Stimulated activated memory B cell treated with anti-CD40 and anti-IgM and Interleukin-4, amounts not matched to agents 10 μg/mL and 1 μg/mL and 100 μg/mL, for 72 hours (primary cell): ENCODE data around the gene MVK.

Source experiments
- ATAC-seq: fragments of 150-1000 bp; cut with Tn5 transposase; 2 replicates; pipeline ENCODE4 v1.10.0; 2021
- H3K27ac Mint-ChIP-seq: one replicate; pipeline ENCODE4 v1.8.0; 2022; ENCODE audit warnings: mild to moderate bottlenecking, mixed read lengths
- H3K27me3 Mint-ChIP-seq: one replicate; pipeline ENCODE4 v1.8.0; 2022; ENCODE audit warnings: mixed read lengths
- H3K36me3 Mint-ChIP-seq: one replicate; pipeline ENCODE4 v1.8.0; 2022; ENCODE audit warnings: mixed read lengths
- H3K4me1 Mint-ChIP-seq: one replicate; pipeline ENCODE4 v1.8.0; 2022; ENCODE audit warnings: mixed read lengths
- H3K4me3 Mint-ChIP-seq: one replicate; pipeline ENCODE4 v1.8.0; 2022; ENCODE audit warnings: mild to moderate bottlenecking, moderate library complexity, mixed read lengths
- H3K9me3 Mint-ChIP-seq: one replicate; pipeline ENCODE4 v1.8.0; 2022; ENCODE audit warnings: mixed read lengths

Gene MVK

DNA sequence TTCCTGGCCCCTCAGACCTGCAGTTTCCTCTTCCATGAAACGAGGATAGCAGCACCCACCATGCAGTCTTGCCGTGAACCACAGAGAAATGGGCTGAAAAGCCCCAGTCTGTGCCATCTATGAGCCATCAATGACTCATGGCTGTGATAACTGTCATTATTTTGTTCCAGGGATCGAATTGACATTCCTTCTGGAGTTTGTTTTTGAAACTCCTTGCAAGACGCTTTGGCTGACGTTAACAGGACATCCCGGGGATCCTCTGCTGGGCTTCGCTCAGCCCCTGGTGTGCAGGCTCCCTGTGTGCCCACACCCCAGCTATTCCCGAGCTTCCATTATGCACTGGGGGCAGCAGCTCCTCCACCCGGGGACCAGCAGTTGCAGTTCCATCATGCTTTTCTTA is 34.1 kb upstream of the MVK start:
- Mint-ChIP-seq H3K9me3 (no peaks in the 10 kb centered on the region), H3K27ac (no peak overlapping the region), H3K4me3 (no peak overlapping the region), H3K27me3 (no peaks in the 10 kb centered on the region), H3K4me1 (no peaks in the 10 kb centered on the region), H3K36me3 (peaks cover 19% of the 10 kb centered on the region)
- no peak for ATAC-seq

DNA sequence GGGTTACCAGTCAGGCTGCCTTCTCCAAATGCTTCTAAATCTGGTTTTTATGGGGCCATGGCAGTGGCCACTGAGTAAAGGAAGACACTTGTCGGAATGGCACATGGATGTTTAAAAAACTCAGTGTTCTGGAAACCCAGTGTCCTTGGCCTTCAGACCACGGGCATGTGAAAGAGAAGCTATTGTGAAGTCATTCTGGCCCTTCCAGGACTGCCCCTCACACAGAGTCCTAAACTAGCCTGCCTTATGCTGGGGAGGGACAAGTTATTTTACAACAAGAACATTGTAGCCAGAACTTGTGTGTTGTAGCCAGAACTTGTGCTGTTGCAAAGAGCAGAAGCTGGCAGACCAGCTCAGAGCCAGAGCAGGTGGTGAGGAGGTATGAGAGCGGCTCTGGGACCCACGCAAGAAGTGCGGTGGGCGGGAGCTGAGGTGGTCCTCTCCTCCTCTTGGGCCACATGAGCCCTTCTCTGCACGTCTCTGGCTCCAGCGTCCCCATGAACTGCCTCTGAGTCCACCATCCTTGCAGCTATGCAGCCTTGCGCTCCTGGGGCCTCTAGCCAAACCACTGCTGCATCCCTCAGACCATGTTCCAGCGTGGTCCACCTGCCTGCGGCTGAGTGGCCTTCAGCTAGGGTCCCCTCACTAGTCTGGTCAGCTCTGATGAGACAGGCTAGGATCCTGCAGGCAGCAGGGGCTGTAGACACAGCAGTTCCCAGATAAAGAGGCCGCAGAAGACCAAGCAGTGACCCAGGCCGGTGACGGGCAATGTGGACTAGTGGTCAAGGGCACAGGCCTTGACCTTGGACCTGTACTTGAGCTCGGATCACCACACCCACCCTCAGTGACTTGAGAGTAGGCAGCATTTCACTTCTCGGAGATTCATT is 32.8 kb upstream of the MVK start:
- no peaks in the 10 kb centered on the region for H3K4me1 Mint-ChIP-seq
- no peaks in the 10 kb centered on the region for H3K9me3 Mint-ChIP-seq
- peaks cover 1% of the 10 kb centered on the region for H3K27me3 Mint-ChIP-seq
- H3K4me3 Mint-ChIP-seq, result no peak overlapping the region
- ATAC-seq, result no peak
- H3K36me3 Mint-ChIP-seq, result peaks cover 13% of the 10 kb centered on the region
- no peak overlapping the region for H3K27ac Mint-ChIP-seq

DNA sequence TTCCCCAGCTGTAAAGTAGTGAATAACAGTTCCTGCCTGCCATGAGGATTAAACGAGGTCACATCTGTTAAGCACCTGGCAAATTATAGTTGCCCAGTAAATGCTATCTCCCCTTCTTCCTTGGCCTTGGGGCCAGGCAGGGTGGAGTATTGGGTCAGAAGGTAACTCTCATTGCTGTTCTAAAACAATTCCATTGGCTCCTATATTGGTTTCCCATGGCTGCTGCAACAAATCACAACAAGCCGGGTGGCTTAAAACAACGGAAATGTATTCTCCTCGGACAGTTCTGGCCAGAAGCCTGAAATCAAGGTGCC is 32.2 kb upstream of the MVK start:
- Mint-ChIP-seq H3K36me3 (peaks cover 10% of the 10 kb centered on the region), H3K4me3 (no peak overlapping the region), H3K9me3 (no peaks in the 10 kb centered on the region), H3K4me1 (no peaks in the 10 kb centered on the region), H3K27ac (no peak overlapping the region), H3K27me3 (peaks cover 7% of the 10 kb centered on the region)
- ATAC-seq, result no peak

DNA sequence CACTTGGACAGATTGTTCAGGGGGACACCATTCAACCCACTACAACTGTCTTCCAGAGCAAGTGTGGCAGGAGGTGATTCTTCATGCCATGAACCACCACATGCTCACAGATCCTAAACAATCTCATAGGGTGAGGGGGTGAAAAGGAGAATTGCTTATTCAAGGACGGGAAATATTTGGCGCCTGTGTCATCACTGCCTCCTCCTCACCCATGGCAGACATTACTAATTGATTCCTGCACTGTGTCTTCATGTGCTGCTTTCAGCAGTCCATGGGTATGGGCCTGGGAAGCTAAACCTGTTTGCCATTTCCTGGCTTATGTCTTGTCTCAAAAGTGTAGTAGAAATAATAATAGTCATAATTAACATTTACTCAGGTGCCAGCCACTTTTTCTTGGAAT is 31.6 kb upstream of the MVK start:
- H3K9me3 Mint-ChIP-seq, result no peaks in the 10 kb centered on the region
- ATAC-seq, result no peak
- H3K4me1 Mint-ChIP-seq, result no peaks in the 10 kb centered on the region
- H3K4me3 Mint-ChIP-seq, result no peak overlapping the region
- H3K36me3 Mint-ChIP-seq, result peaks cover 5% of the 10 kb centered on the region
- H3K27me3 Mint-ChIP-seq, result peaks cover 14% of the 10 kb centered on the region
- no peak overlapping the region for H3K27ac Mint-ChIP-seq

DNA sequence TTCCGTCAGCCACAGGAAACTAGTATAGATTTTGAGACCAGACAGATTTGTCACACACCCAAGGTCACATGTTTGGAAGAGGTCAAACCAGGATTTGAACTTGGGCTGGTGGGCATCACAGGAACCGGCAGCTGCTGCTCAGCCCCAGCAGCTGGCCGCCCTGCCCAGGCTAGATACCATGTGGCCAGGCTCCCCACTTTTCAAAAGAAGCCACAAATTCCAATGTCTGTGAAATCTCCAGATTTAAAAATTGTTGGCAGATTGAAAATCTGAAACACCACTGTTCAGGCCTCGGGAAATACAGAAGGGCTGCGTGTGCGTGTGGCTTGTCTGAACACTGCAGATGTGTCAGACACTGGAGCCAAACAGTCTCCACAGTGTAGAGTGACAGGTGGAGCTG is 30.7 kb upstream of the MVK start:
- peaks cover 5% of the 10 kb centered on the region for H3K36me3 Mint-ChIP-seq
- no peak overlapping the region for H3K27ac Mint-ChIP-seq

DNA sequence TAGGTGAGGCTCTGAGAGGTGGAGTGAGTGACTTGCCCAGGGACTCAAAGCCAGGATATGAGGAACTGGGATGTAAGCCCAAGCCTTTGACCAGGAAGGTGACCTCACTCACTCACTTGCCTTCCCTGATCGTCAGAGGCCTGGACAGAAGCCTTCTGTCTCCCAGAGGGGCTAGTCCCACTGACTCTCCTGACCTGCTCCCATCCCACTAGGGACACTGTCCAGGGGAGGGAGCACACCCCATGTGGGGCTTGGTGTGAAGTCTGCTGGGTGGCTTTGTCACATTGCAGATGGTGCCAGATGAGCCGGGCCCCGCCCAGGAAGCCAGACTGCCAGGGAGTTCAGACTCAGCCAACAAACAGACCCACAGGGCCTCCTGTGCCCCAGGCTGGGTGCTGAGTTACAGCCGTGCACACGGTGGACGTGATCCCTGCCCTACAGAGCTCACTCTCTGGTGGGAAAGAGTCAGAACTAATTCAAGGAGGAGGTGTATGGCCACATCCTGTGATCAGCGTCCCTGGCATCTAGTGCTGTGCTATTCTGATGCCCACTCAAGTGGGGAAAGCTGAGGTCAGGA is 28.6 kb upstream of the MVK start:
- Mint-ChIP-seq H3K4me1 (no peaks in the 10 kb centered on the region), H3K36me3 (no peaks in the 10 kb centered on the region), H3K27ac (no peak overlapping the region), H3K9me3 (no peaks in the 10 kb centered on the region), H3K4me3 (no peak overlapping the region), H3K27me3 (peaks cover 33% of the 10 kb centered on the region)
- ATAC-seq, result no peak

More for the DNA sequence above, 30.7 kb upstream of the MVK start:
- no peak for ATAC-seq
- Mint-ChIP-seq H3K9me3 (no peaks in the 10 kb centered on the region), H3K4me1 (no peaks in the 10 kb centered on the region), H3K4me3 (no peak overlapping the region), H3K27me3 (peaks cover 22% of the 10 kb centered on the region)

DNA sequence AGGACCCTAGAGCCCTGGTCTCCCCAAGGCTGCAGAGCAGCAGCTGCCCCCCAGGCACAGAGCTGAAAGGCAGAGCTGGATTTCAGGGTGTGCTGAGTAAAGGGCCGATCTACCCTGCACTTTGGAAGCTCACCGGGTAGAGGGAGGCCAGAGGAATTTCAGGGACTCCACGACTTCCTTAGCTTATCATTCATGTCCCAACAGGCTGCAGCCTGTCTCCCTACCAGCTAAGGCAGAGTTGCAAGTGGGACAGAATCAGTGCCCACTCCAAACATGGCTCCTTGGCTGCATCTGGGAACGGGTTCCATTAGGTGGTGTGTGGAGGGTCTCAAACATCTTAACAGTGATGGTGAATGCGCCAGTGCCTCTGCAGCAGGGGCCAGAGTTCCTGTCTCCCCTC is 27.8 kb upstream of the MVK start:
- Mint-ChIP-seq H3K27ac (no peak overlapping the region), H3K4me3 (no peak overlapping the region), H3K27me3 (peaks cover 41% of the 10 kb centered on the region), H3K4me1 (no peaks in the 10 kb centered on the region), H3K9me3 (no peaks in the 10 kb centered on the region), H3K36me3 (no peaks in the 10 kb centered on the region)
- no peak for ATAC-seq

DNA sequence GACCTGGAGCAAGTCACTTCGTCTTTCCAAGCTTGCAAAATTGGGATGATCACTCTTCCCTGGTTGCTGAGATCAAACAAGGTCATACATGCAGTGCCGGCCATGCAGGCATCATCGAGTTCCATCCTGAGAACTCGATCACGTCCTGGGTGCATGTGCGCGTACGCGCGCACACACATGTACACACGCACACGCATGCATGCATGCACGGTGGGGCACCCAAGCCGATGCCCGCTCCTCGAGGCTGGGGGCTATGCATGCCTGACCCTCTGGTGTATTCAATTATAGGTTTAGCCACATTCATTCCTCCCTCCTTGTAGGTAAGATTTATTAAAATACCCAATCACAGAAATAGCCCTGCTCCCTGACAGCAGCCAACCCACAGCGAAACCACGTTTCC is 26.3 kb upstream of the MVK start:
- H3K27me3 Mint-ChIP-seq, result peaks cover 45% of the 10 kb centered on the region
- no peaks in the 10 kb centered on the region for H3K9me3 Mint-ChIP-seq
- H3K27ac Mint-ChIP-seq, result no peak overlapping the region
- ATAC-seq, result no peak
- no peak overlapping the region for H3K4me3 Mint-ChIP-seq
- no peaks in the 10 kb centered on the region for H3K36me3 Mint-ChIP-seq
- no peaks in the 10 kb centered on the region for H3K4me1 Mint-ChIP-seq

DNA sequence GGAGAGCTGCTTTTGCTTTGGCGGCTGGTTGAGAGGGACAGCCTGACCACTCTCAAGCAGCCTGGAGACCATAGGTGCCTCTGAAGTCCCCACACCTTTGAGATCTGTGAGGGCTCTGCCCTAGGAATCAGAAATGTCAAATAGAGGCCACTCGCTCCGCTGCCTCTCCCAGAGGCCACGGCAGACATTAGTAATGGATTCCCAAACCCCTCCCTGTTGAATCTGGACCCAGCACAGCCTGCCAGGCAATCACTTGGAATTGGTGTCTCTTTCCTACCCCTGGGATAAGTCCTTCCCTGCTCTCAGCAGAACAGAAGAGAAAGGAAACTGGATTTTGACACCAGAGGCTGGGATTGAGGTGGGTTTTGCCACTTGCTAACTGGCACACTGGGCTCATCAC is 25.3 kb upstream of the MVK start:
- peaks cover 45% of the 10 kb centered on the region for H3K27me3 Mint-ChIP-seq
- no peaks in the 10 kb centered on the region for H3K4me1 Mint-ChIP-seq
- no peak overlapping the region for H3K4me3 Mint-ChIP-seq
- no peak for ATAC-seq
- no peak overlapping the region for H3K27ac Mint-ChIP-seq
- no peaks in the 10 kb centered on the region for H3K9me3 Mint-ChIP-seq
- H3K36me3 Mint-ChIP-seq, result no peaks in the 10 kb centered on the region

DNA sequence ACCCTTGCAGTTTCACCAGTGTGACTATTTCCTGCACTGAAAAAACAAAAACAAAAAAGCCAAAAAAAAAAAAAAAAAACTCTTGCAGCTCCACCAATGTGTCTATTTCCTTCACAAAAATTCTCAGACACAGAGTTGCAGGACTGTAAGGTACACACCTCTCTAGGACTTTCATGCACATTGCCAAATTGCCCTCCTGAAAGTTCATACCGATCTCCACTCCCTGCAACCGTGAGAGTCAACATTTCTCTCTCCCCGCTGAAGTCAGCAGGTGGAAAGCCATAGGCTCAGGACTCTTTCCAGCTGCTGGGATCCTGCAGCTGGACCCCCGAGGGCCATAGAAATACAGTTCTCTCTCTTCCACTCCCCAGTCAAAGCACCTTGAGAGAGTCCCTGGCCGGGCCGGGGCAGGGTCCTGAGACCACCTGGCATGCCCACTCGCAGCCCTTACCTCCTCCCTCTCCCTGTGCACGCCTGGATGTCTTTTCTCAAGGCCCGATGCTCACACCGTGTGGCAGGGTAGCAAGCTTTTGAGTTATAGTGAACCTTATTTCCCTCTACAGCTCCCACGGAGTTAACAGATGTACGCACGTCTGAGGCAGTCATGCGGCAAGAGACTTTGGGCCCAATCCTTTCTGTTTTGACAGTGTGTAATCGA is 23.9 kb upstream of the MVK start:
- Mint-ChIP-seq H3K9me3 (no peaks in the 10 kb centered on the region), H3K4me3 (no peak overlapping the region), H3K4me1 (no peaks in the 10 kb centered on the region), H3K27me3 (peaks cover 45% of the 10 kb centered on the region), H3K27ac (no peak overlapping the region), H3K36me3 (no peaks in the 10 kb centered on the region)
- ATAC-seq, result no peak

DNA sequence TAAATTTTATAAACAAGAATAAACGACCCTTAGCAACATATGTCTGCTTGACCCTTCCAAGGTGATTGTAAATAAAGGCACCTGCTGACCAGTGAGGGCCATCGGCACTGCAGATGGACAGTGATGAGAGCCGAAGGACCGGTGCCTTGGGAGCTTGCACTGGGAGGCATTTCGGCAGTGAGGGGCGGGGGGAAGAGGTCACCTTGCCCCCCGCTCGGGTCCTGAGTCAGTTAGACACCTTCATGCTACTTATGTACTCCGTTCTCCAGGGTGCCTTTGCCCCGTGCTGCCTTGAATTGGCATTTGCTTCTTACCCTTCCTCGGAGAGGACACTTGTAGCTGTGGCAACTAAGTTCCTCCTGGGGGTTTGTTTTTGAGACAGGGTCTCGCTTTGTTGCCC is 23.3 kb upstream of the MVK start:
- H3K27ac Mint-ChIP-seq, result no peak overlapping the region
- no peaks in the 10 kb centered on the region for H3K9me3 Mint-ChIP-seq
- ATAC-seq, result no peak
- H3K36me3 Mint-ChIP-seq, result no peaks in the 10 kb centered on the region
- no peaks in the 10 kb centered on the region for H3K4me1 Mint-ChIP-seq
- H3K27me3 Mint-ChIP-seq, result peaks cover 45% of the 10 kb centered on the region
- H3K4me3 Mint-ChIP-seq, result no peak overlapping the region

DNA sequence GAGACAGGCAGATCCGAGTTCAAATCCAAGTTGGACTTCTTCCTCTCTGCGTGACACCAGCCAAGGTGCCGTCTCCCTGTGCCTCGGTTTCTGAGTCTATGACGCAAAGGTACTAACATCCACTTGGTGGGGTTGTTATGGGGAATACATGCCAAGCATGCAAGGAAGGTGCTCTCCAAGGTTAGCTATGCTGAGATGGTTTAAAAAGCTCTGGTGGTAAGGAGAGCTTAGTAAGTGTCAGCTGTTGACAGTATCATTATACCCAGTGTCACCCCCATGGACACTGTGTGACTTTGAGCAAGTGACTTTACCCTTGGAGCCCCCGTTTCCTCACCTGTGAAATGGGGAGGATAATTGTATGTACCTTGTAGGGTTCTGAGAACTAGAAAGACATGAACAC is 22.5 kb upstream of the MVK start:
- Mint-ChIP-seq H3K9me3 (no peaks in the 10 kb centered on the region), H3K27me3 (peaks cover 40% of the 10 kb centered on the region), H3K36me3 (no peaks in the 10 kb centered on the region), H3K4me1 (no peaks in the 10 kb centered on the region), H3K27ac (no peak overlapping the region), H3K4me3 (no peak overlapping the region)
- ATAC-seq, result no peak

DNA sequence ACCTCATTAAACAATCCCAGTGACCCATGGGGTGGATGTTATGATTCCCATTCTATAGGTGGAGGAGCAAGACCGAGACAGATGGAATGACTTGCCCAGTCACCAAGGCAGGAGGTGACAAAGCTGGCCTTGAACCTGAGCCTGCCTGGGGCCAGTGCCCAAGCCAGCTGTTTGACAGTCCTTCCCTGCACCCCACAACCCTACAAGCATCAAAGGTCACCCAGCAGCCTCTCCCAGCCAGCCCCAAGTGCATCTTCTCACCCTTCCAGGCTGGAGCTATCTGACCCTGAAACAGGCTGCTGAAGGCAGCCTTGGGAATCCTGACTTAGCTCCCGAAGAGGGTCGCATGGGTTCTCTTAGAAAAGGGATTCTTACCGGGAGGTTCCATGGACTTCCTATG is 20.6 kb upstream of the MVK start:
- ATAC-seq, result no peak

DNA sequence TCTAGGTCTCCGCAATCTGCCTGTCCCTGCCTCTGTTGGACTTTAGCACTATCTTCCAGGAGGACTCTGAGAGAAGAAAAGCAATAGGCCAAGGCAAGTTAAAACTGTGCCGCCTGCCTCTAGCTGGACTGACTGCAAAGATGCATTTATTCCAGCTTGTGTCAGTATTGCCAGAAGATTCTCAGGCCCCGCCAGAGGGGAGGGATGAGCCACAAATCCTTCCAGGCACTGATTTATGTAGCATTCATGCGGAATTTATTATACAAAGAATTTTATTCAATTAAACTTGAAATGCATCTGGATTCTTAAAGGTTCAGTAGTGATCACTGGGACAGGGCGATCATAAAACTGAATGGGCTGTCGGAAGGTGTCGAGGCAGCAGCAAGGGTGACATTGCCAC is 20.1 kb upstream of the MVK start:
- Mint-ChIP-seq H3K4me3 (no peak overlapping the region), H3K27me3 (peaks cover 16% of the 10 kb centered on the region), H3K27ac (no peak overlapping the region), H3K4me1 (no peaks in the 10 kb centered on the region), H3K36me3 (peaks cover under 1% of the 10 kb centered on the region), H3K9me3 (no peaks in the 10 kb centered on the region)
- no peak for ATAC-seq

More for the DNA sequence above, 20.6 kb upstream of the MVK start:
- no peak overlapping the region for H3K4me3 Mint-ChIP-seq
- H3K4me1 Mint-ChIP-seq, result no peaks in the 10 kb centered on the region
- H3K27ac Mint-ChIP-seq, result no peak overlapping the region
- H3K27me3 Mint-ChIP-seq, result peaks cover 21% of the 10 kb centered on the region
- no peaks in the 10 kb centered on the region for H3K36me3 Mint-ChIP-seq
- no peaks in the 10 kb centered on the region for H3K9me3 Mint-ChIP-seq

DNA sequence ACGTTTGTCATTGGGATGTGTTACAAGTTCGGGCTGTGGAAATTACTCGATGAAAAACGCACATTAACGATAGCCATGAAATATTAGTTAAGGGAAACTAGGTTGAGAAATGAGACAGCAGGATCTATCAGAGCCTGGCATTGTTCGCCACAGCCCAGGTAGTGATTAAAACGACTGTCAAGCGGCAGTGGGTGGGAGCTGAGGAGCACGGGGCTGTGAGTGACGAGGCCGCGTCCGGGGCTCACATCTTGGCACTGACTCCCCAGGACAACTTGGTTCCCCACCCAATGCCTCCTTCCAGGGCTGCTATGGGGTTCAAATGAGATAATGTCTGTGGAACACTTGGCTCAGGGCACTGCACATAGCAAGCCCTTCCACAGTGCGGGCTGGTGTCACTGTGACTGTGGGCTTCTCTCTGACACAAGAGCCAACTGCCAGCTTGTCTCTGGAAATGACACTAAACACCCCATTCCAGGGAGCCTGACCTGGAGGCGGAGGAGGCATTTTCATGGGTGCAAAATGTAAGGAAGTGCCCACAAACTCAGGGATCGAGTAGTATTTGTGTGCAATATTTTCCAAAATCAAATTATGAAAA is 19.6 kb upstream of the MVK start:
- Mint-ChIP-seq H3K4me1 (no peaks in the 10 kb centered on the region), H3K27ac (no peak overlapping the region), H3K36me3 (peaks cover 6% of the 10 kb centered on the region), H3K9me3 (no peaks in the 10 kb centered on the region), H3K4me3 (no peak overlapping the region), H3K27me3 (peaks cover 15% of the 10 kb centered on the region)
- no peak for ATAC-seq

DNA sequence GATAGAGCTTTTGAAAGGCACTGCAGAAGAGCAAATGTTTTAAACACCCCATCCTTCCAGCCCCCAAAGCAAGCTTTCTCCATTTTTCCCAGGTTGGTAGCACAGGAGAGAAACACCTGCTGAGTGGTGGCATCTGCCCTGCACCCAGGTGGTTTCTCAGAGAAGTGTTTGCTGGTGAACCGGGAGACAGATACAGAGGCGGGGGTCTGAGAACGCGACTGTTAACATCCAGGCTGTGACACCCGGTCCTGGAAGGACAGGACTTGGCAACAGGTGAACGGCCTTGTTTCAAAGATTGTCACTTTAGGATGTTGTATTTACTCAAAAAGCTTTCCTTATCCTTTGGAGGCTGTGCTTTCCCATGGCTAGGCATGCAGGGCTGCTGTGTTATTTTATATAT is 18.8 kb upstream of the MVK start:
- Mint-ChIP-seq H3K27me3 (peaks cover 14% of the 10 kb centered on the region), H3K27ac (no peak overlapping the region), H3K4me3 (no peak overlapping the region), H3K36me3 (peaks cover 7% of the 10 kb centered on the region), H3K9me3 (no peaks in the 10 kb centered on the region), H3K4me1 (no peaks in the 10 kb centered on the region)
- ATAC-seq, result no peak
